GM12872 (cell line): ENCODE results near the gene IFT25.
A peak's percentile ranks its signal among the peaks of the same experiment; 100 is the strongest.

ENCODE experiments used
- TF ChIP-seq, protein P1 (sequence below): IDR thresholded peaks from 3 replicates; pipeline ENCODE4 v1.5.1; 2011; ENCODE audit warnings: low read depth, mild to moderate bottlenecking, low read length, moderate library complexity; ENCODE audit not compliant: insufficient read depth

Gene IFT25

DNA sequence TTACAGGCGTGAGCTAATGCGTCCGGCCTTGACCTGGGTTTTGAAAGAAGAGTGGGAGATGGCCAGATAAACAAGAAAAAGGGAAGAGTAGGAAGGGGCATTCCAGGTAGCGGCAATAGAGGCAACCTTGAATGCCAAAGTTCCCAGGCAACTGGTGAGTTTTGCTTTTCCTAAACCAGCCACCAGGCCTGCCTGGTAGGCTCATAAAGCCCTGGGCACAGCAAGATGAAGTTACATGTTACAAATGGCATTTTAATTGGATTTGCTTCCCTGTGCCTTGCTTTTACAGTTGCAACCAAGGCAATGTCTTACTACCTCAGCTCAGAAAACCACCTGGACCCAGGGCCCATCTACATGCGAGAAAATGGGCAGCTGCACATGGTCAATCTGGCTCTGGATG, 6.2 kb upstream of the IFT25 start:
- TF ChIP-seq, protein P1, sequence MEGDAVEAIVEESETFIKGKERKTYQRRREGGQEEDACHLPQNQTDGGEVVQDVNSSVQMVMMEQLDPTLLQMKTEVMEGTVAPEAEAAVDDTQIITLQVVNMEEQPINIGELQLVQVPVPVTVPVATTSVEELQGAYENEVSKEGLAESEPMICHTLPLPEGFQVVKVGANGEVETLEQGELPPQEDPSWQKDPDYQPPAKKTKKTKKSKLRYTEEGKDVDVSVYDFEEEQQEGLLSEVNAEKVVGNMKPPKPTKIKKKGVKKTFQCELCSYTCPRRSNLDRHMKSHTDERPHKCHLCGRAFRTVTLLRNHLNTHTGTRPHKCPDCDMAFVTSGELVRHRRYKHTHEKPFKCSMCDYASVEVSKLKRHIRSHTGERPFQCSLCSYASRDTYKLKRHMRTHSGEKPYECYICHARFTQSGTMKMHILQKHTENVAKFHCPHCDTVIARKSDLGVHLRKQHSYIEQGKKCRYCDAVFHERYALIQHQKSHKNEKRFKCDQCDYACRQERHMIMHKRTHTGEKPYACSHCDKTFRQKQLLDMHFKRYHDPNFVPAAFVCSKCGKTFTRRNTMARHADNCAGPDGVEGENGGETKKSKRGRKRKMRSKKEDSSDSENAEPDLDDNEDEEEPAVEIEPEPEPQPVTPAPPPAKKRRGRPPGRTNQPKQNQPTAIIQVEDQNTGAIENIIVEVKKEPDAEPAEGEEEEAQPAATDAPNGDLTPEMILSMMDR, result no peak

DNA sequence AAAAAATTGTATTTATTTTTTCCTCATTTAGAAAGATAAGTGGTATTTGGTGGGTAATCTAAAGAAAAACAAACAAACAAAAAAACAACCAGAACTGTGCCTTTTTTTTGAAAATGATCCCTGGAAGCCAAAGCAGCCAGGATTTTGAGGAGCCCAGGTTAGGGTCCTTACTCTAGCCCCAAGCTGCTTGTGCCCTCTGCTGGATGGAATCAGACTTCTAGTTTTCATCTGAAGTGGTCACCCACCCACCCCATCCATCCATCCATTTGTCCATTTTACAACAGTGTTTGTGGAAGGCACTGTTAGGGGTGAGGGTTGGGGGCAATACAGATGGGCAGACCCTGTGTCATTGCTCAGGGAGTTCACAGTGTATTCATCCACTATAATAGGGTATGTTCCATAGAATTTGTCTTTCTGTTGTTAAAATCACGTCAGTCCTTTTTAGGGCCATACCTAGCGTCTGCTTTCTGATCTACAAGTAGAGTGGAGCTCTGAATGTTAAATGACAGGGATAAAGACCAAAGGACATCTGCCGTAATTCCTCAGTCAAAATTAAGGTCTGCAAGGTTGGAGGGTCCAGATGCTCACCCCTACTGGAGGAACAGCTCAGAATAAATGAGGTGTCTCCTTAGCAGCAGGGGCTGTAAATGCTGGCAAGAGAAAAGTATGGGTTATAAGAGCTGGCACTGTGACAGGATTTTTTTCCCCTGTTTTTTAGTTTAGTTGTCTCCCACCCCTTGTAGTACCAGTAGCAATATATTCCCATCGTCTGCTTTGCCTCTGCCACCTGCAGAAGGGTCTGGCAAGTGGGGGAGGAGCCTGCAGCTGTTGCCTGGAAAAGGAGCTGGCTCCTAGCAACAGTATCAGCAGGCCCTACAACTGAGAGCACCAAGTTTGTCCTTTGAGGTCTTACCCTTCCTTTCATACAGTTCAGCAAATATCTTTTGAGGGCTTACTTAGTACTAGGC, 3.8 kb upstream of the IFT25 start:
- TF ChIP-seq, protein P1, result peak; percentile 69

DNA sequence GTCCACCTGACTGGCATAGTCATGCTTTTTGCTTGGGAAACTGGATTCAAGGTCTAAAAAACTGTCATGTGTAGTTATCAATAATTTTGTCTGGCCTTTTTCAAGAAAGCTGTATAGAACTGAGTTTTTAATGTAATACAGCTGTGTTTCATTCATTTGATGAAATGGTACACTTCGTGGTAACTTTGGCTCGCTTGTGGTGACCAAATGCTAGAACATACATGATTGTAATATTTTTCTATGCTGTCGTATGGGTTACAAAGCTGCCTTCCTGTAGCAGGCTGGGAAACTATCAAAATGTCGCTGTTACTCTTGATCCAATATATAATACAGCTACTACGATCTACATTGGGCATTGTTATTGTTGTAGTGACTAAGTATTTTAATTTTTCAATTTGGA, 2.8 kb upstream of the IFT25 start:
- TF ChIP-seq, protein P1, result no peak

DNA sequence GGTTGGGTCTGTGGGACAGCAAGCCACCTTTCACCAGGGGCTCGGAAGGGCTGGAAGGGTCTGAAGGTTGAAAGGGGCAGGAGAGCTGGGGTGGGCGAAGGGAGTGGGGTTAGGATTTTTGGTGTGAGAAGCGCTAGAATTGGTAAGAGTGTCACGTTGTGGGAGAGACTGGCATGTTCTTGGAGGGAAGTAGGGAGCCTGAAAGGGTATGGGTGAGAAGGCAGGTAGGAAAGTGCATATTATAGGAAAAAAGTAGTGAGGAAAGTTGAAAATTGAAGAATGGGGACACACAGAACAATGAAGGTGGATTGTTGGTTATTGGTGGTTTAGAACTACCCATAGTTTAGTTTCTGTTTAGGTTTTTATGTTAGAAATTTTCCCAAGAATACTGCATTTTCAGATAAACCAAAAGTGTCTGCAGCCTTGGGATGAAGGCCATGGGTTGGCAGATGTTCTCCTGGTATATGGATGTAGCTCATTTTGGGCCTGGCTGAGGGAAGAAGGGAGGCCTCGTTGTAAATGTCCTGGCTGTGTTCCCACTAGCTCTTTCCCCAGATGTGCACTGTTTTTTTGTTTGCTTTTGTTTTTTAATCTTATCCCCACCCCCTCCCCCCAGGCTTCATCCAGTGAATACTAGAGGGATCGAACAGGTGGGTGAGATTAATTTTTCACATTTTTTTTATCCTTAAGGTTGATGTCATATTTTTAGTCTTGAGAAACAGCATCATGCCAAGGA, 1.8 kb upstream of the IFT25 start:
- TF ChIP-seq, protein P1, result no peak

- TF ChIP-seq, protein P1, result peak; percentile 20; the same call in 1 of the 3 replicates
Observed at GRCh38 chr1:53946252-53947171, 1.0 kb upstream of the IFT25 start, which contains the start of gene LRRC42. TSS of gene LRRC42 (plus strand) at chr1:53946350. CDS start at chr1:53952000, 5,650 bp downstream.

GRCh38 chr1:53945183-53945432, 391 bp downstream of the IFT25 start:
- TF ChIP-seq, protein P1, result no peak
